ENCODE results near the gene TMEM250.

TMEM250 gene

DNA sequence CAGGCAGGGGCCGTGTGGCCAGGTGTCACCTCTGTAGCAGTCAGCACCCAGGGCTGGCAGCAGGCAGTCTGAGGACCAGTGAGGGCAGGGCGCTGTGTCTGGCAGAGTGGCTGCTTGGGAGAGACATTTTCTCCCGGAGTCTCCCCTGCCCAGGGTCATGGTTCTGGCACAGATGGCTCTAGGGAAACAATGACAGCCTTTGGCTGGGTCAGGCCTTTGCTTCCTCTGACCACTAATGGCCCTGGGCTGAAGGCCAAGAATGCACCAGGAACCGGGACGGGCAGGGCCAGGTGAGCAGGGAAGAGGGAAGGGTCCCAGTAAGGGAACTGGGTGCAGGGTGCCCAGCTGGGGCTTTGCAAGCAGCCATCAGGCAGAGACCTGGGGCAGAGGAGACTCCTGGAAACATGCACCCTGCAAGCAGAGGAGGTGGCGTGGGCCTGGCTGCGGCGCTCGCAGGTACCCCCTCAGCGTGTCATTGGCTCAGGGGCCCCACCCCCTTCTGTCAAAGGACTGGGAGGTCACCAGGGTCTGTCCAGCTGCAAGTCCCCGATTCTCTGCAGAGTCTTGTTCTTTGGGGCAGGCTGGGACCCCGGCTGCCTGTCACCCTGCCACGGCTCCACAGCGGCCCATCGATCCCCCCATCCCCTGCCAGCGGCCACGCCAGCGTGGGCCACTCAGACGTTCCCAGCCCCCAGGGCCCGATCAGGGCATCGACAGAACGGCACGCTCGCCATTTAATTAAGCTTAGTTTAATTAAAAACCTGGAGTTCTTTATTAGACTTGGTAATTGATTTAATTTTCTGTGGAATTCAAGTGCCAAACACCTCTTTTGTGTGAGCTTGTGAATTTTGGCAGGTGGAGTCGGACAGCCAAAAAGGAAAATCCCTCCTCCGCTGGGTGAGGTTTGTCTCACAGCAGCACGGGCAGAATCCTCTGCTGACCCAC lies 18.9 kb upstream of the TMEM250 start:
- H3K36me3 ChIP-seq (ENCODE audit: control insufficient read depth, low read depth, low read length) = no peaks in the 10 kb centered on the region
- no peaks in the 10 kb centered on the region for H3K9me3 ChIP-seq (ENCODE audit: control insufficient read depth, low read depth, low read length)
- H3K27ac ChIP-seq (ENCODE audit: low read length) = no peak overlapping the region
- H3K9ac ChIP-seq (ENCODE audit: low read length) = no peak overlapping the region
- peaks cover 15% of the 10 kb centered on the region for H3K27me3 ChIP-seq (ENCODE audit: control insufficient read depth, insufficient read depth, low read length)
- H3K4me1 ChIP-seq (ENCODE audit: control insufficient read depth, low read depth, low read length) = peaks cover 7% of the 10 kb centered on the region
- H3K4me3 ChIP-seq (ENCODE audit: low read length) = no peak overlapping the region

DNA sequence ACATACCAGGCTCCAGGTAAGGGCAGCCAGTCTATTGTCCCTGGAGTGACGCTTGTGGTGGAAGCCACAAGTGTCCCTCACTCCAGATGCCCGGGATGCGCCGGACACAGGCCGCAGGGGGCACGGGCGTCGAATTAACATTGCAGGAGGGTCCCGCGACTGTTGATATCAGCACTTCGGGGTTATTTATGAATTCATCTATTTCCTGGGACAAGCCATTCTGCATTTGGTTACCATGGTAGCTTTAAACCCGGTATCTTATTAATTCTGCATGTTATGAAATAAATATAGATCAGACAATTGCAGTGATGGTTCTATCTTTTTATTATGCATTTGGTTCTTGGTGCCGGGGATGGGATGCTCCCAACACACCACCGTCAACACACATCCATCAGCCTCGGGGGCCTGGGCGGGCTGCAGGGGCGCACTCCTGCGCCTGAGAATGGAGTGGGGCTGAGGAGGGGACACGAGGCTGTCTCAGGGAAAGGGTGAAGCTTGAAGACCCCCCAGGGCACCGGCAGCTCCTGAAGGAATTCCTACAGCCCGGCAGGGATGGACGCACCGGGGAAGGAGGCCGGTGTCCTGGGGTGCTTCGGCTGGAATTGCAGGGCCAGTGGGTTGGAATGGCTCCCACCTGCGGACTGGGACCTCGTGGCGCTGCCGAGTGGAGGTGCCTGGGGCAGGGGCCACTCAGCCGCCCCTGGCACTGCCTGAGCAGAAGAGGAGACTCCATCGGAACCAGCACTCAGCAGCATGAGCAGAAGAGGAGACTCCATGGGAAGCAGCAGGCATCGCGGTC lies 17.7 kb upstream of the TMEM250 start:
- no peaks in the 10 kb centered on the region for H3K36me3 ChIP-seq (ENCODE audit: control insufficient read depth, low read depth, low read length)
- peaks cover 24% of the 10 kb centered on the region for H3K27me3 ChIP-seq (ENCODE audit: control insufficient read depth, insufficient read depth, low read length)
- no peaks in the 10 kb centered on the region for H3K9me3 ChIP-seq (ENCODE audit: control insufficient read depth, low read depth, low read length)
- H3K27ac ChIP-seq (ENCODE audit: low read length) = no peak overlapping the region
- H3K9ac ChIP-seq (ENCODE audit: low read length) = no peak overlapping the region
- H3K4me1 ChIP-seq (ENCODE audit: control insufficient read depth, low read depth, low read length) = peaks cover 6% of the 10 kb centered on the region
- H3K4me3 ChIP-seq (ENCODE audit: low read length) = no peak overlapping the region

DNA sequence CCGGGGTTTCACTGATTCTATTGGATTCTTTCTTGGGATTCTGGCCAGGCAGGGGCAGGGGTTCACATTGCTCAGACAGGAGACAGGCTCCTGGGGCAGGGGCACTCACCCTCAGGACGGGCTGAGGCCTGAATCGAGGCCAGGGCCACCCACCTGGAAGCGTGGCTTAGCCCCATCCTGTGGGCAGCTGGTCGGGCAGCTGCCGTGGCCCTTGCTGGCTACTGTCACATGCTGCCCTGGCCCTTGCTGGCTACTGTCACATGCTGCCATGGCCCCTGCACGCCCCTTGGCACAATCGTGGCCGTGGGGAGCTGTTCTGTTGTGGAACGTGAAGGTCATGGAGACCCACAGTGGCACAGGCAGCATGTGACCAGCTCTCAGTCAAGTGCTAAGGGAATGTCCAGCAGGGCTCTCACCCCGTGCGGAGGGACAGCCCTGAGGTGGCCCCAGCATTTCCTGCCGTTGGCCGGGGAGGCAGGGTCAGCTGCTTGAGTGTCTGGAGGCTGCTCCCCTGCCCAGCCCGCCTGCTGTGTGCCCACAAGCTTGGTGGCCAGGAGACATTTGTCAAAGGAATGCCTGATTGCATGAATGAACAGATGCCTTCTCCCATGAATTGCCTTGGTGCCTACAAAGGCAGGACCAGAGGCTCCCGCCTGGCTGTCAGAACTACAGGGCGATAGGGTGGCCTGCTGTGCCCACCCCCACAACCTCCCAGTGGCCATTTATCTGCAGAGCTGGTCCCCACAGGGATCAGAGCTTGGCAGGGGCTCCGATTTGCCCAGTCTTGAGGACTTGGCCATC lies 16.9 kb upstream of the TMEM250 start:
- Histone ChIP-seq H3K4me3 (ENCODE audit: low read length) (no peak overlapping the region), H3K4me1 (ENCODE audit: control insufficient read depth, low read depth, low read length) (peaks cover 6% of the 10 kb centered on the region), H3K27me3 (ENCODE audit: control insufficient read depth, insufficient read depth, low read length) (peaks cover 24% of the 10 kb centered on the region), H3K9ac (ENCODE audit: low read length) (no peak overlapping the region), H3K27ac (ENCODE audit: low read length) (no peak overlapping the region), H3K36me3 (ENCODE audit: control insufficient read depth, low read depth, low read length) (no peaks in the 10 kb centered on the region), H3K9me3 (ENCODE audit: control insufficient read depth, low read depth, low read length) (no peaks in the 10 kb centered on the region)

DNA sequence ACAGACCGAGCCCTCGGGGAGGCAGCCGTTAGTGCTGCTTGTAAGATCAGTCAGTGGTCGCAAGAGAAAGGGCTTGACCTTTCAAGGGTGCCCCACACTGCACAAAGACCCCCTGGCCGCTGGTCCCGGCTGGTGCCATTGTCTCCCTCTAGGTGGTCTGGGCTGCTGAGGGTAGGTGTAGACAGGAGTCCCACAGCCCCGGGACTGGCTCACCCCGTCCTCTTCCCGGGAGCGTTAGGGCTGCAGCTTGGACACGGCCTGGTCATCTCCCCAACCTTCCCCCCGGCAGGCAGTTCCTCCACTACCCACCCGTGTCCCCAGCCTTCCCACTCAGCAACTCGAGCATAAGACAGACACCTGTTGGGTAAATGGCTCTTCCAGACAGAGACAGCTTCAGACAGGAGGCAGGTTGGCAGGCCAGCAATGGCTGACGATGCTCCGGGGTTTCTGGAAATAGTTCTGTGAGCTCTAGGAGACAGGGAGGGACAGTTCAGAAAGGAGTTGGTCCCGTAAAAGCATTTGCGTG lies 15.3 kb upstream of the TMEM250 start:
- no peak overlapping the region for H3K4me3 ChIP-seq (ENCODE audit: low read length)
- peaks cover 6% of the 10 kb centered on the region for H3K4me1 ChIP-seq (ENCODE audit: control insufficient read depth, low read depth, low read length)

DNA sequence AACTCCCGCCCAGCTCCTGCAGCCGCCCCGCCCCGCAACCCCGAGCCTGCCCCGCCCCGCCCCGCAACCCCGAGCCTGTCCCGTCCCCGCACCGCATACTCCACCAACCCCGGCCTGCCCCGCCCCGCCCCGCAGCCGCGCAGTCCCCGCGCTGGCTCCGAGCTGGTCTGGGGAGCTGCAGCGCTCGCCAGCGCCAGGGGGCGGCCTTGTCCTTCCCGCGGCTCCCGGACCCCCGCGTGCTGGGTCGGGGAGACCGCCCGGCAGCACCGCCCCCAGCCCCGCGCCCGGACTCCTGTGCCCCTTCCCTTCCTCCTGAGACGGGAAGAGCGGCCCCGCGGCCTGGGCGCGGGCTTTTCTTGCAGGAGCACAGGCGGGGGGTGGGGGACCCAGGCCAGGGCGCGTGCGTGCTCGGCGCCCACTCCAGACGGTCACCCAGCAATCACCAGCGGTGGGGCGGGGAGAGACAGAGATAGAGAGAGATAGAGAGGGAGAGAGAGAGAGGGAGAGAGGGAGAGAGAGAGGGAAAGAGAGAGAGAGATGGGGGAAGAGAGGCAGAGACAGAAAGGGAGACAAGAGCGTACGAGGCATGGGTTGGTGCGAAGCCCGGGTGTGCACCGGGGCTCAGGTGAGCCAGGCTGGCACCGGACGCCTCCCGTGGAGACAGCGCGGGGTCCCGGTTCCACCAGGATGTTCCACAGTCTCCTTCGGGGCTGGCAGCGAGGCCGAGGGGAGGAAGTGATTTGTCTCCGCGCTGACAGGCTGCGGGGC lies 14.7 kb upstream of the TMEM250 start:
- Histone ChIP-seq H3K9ac (ENCODE audit: low read length) (no peak overlapping the region), H3K36me3 (ENCODE audit: control insufficient read depth, low read depth, low read length) (no peaks in the 10 kb centered on the region), H3K27ac (ENCODE audit: low read length) (no peak overlapping the region), H3K27me3 (ENCODE audit: control insufficient read depth, insufficient read depth, low read length) (peaks cover 24% of the 10 kb centered on the region), H3K9me3 (ENCODE audit: control insufficient read depth, low read depth, low read length) (no peaks in the 10 kb centered on the region), H3K4me1 (ENCODE audit: control insufficient read depth, low read depth, low read length) (peaks cover 2% of the 10 kb centered on the region), H3K4me3 (ENCODE audit: low read length) (peak overlapping the region; percentile 40)

More for the DNA sequence above, 15.3 kb upstream of the TMEM250 start:
- Histone ChIP-seq H3K27ac (ENCODE audit: low read length) (no peak overlapping the region), H3K9me3 (ENCODE audit: control insufficient read depth, low read depth, low read length) (no peaks in the 10 kb centered on the region), H3K27me3 (ENCODE audit: control insufficient read depth, insufficient read depth, low read length) (peaks cover 24% of the 10 kb centered on the region), H3K9ac (ENCODE audit: low read length) (no peak overlapping the region), H3K36me3 (ENCODE audit: control insufficient read depth, low read depth, low read length) (no peaks in the 10 kb centered on the region)

DNA sequence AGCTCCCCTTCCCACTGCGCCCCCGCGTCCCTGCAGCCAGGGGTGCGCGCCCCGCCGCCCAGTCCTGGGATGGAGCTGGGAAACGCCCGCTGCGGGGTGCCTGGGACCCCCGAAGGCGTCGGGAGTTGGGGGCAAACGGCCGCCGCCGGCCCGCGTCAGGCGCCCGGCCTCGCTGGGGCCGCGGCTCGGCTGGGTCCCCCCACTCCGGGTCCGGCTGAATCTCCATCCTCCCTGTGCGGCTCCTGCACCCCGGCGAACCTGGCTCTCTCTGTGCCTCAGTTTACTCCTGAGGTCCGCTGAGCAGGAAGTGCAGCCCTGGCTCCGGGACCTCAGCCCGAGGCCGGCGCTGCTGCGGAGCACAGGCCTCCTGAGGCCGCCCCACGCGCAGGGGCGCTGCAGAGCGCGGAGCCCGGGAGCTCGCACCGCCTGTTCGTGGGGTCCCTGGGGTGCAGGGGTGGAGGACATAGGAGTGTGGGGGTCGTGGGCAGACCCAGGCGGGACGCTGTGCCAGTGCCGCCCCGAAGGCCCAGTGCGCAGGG lies 13.9 kb upstream of the TMEM250 start:
- Histone ChIP-seq H3K9ac (ENCODE audit: low read length) (no peak overlapping the region), H3K27ac (ENCODE audit: low read length) (no peak overlapping the region), H3K4me3 (ENCODE audit: low read length) (peak overlapping the region; percentile 21), H3K27me3 (ENCODE audit: control insufficient read depth, insufficient read depth, low read length) (peaks cover 24% of the 10 kb centered on the region), H3K4me1 (ENCODE audit: control insufficient read depth, low read depth, low read length) (no peaks in the 10 kb centered on the region), H3K36me3 (ENCODE audit: control insufficient read depth, low read depth, low read length) (no peaks in the 10 kb centered on the region), H3K9me3 (ENCODE audit: control insufficient read depth, low read depth, low read length) (no peaks in the 10 kb centered on the region)

DNA sequence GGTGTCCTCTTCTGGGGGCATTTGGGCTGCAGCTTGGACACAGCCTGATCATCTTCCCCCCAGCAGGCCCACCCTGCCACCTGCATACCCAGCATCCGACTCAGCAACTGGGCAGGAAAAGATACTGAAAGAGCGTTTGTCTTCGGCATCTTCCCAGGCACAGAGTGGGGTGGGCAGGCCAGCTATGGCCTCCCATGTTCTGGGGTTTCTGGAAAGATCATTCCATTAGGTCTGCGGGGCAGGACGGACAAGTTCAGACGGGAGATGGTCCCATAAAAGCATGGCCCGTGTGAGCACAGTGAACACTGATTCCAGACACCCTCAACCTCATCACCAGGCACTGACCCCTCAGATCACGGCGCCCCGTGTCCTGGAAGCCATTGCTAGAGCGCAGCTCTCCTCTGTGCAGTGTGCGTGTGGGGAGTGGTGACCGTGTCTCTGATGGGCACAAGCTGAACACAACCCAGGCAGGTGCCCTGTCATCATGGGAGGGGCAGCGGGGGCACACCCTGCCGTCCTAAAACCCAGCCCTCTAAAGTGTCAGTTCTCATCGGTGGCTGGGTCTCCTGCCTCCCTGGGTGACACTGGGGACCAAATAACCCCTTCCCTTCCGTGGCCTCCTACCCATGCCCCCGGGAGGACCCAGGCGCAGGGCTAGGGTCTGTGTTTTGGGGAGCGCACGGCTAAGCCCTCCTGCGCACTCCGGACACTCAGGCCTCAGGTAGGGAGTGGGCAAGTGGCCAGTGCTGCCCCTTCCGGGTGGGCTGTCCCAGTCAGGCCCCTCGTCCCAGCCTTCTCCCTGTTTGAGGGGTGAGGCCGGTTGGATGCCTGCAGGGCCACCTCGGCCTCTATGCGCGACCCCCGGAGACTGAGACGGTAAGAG lies 13.2 kb upstream of the TMEM250 start:
- peaks cover 24% of the 10 kb centered on the region for H3K27me3 ChIP-seq (ENCODE audit: control insufficient read depth, insufficient read depth, low read length)
- no peak overlapping the region for H3K27ac ChIP-seq (ENCODE audit: low read length)
- no peak overlapping the region for H3K9ac ChIP-seq (ENCODE audit: low read length)
- no peaks in the 10 kb centered on the region for H3K4me1 ChIP-seq (ENCODE audit: control insufficient read depth, low read depth, low read length)
- H3K4me3 ChIP-seq (ENCODE audit: low read length) = no peak overlapping the region
- H3K9me3 ChIP-seq (ENCODE audit: control insufficient read depth, low read depth, low read length) = no peaks in the 10 kb centered on the region
- H3K36me3 ChIP-seq (ENCODE audit: control insufficient read depth, low read depth, low read length) = no peaks in the 10 kb centered on the region

DNA sequence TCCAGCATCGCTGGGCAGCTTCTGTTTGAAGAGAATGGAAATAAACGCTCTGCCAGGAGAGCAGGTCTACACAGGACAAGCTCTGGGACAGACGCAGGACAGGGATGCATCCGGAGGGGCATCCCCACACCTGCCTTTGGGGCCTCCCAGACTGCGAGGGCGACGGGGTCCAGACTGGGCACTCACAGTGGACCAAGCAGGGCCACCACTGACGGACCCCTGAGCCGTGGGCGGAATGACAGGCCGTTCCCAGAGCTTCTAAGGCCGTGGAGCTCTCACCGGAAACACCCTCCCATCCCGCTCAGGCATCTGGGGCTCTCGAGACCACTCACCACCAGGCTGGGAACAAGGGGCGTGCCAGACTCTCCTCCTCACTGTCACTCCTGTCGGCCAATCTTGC lies 10.5 kb upstream of the TMEM250 start:
- Histone ChIP-seq H3K4me1 (ENCODE audit: control insufficient read depth, low read depth, low read length) (no peaks in the 10 kb centered on the region), H3K27ac (ENCODE audit: low read length) (no peak overlapping the region), H3K9me3 (ENCODE audit: control insufficient read depth, low read depth, low read length) (no peaks in the 10 kb centered on the region), H3K4me3 (ENCODE audit: low read length) (no peak overlapping the region), H3K27me3 (ENCODE audit: control insufficient read depth, insufficient read depth, low read length) (peaks cover 19% of the 10 kb centered on the region), H3K9ac (ENCODE audit: low read length) (no peak overlapping the region), H3K36me3 (ENCODE audit: control insufficient read depth, low read depth, low read length) (no peaks in the 10 kb centered on the region)

DNA sequence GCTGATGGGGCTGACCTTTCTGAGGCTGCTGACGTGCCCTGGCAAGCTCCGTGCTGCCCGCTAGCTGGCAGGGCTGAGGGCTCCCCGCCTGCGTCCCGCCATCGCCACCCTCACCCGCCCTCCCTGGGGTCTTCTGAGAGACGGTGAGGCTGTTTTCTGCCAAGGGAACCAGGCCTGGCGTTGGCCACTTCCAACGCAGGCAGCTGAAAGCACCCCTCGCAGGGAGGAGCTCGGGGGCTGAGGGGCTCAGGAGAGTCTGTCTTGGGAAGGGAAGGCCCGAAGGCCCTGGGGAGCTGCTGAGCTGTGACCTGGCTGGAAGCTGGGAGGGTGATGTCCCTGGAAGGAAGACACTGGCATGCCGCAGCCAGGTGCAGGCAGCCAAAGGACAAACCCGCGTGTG lies 9.8 kb upstream of the TMEM250 start:
- Histone ChIP-seq H3K4me1 (ENCODE audit: control insufficient read depth, low read depth, low read length) (no peaks in the 10 kb centered on the region), H3K27me3 (ENCODE audit: control insufficient read depth, insufficient read depth, low read length) (peaks cover 12% of the 10 kb centered on the region), H3K4me3 (ENCODE audit: low read length) (no peak overlapping the region), H3K27ac (ENCODE audit: low read length) (no peak overlapping the region), H3K36me3 (ENCODE audit: control insufficient read depth, low read depth, low read length) (no peaks in the 10 kb centered on the region), H3K9ac (ENCODE audit: low read length) (no peak overlapping the region), H3K9me3 (ENCODE audit: control insufficient read depth, low read depth, low read length) (no peaks in the 10 kb centered on the region)

DNA sequence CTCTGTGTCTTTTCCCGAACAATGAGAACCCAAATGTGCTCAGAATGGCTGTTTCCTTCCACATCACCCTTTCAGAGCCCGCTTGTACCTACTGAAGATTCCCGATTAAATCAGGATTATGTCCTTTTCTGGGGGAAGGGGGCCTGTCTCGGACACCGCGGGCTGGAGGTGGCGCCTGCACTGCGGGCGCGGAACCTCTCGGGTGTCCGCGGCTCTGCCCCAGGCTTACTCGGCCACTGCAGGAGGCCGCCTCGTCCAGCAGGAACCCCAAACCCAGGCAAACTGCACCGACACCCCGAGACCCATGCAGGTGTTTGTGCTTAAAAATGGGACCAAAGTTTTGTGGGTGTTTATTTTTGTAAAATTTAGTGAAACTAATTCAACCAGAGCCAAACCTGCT lies 8.6 kb upstream of the TMEM250 start:
- Histone ChIP-seq H3K36me3 (ENCODE audit: control insufficient read depth, low read depth, low read length) (no peaks in the 10 kb centered on the region), H3K27me3 (ENCODE audit: control insufficient read depth, insufficient read depth, low read length) (peaks cover 13% of the 10 kb centered on the region)

More for the DNA sequence above, 8.6 kb upstream of the TMEM250 start:
- H3K9ac ChIP-seq (ENCODE audit: low read length) = no peak overlapping the region
- no peaks in the 10 kb centered on the region for H3K9me3 ChIP-seq (ENCODE audit: control insufficient read depth, low read depth, low read length)
- no peak overlapping the region for H3K27ac ChIP-seq (ENCODE audit: low read length)
- H3K4me3 ChIP-seq (ENCODE audit: low read length) = no peak overlapping the region
- H3K4me1 ChIP-seq (ENCODE audit: control insufficient read depth, low read depth, low read length) = no peaks in the 10 kb centered on the region

Data from iPS-18a (cell line).